GM18870 (cell line): ENCODE measurements around the gene ARRB1.

Experiments used
- ATAC-seq: cut with Tn5 transposase; IDR thresholded peaks from one replicate; pipeline ENCODE4 v1.9.1; 2021; ENCODE audit warnings: moderate library complexity; ENCODE audit not compliant: unreplicated experiment

The ARRB1 gene

DNA sequence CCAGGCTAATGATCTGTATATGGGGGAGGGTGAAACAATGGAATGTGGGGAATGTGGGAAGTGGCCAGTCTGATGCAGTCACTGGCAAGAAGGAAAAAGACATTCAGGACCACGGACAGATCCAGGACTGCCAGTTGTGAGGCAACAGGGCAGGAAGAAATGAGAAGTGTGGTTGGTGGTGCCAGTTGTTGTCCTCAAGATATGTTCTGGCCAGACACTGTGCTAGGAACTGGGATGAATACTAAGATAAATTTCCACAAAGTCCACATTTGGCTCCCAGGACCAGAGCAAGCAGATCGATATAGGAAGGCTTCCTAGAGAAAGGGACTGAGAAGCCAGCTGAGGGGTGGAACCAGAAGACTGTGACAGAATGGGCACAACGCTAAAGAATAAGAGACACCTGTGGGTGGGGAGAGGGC, 117.7 kb downstream of the ARRB1 start:
- no peak for ATAC-seq

DNA sequence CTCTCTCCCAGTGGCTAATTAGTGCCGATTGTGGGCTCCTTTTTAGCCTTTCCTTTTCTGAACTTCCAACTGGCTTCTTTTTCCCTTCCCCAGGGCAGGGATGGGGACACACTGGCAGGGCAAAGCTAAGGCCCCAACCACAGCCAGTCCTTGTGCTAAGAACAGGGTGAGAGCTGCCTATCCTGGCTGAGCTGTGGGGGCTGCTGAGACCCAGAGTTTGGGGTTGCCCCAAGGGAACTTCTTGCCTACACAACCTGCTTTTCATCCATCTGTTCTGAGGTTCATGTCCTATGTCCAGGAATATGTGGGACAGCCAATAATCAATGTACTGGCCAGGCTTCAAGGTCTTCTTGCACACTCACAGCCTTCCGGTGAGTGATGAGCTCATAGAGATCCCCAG, 120.8 kb downstream of the ARRB1 start:
- no peak for ATAC-seq

DNA sequence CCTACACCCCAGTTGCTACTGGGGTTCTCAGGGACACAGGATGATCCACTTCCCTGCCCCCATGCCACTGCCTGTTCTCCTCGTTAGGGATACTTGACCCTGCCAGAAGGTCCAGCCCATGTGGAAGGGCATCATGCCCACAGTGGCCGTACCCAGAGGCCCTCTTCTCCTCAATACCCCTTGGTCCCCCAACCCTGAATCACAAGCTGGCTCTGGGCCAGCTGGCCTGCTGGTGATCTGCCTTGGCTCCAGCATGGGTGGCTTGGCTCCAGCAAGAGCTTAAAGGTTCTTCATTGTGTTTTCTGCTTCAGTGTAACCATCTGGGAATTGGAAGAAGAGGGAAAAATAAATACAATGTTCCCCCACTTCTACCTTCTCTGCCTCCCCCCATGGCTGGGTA, 122.0 kb downstream of the ARRB1 start:
- no peak for ATAC-seq

DNA sequence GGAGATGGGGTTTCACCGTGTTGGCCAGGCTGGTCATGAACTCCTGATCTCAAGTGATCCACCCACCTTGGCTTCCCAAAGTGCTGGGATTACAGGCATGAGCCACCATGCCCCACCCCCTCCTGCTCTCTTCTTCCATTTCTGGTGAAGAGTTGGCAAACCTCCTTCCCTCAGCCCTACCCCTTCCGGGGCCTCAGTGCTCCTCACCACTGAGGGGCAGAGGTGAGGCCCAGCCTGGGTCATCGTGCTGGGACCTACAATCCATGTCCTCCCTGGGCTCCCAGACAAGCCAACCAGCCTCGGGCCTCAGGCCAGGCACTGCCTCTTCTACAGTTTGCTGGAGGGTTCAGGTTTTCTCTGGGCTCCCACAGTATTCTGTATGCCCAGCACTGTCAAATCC, 125.7 kb downstream of the ARRB1 start:
- ATAC-seq = no peak

DNA sequence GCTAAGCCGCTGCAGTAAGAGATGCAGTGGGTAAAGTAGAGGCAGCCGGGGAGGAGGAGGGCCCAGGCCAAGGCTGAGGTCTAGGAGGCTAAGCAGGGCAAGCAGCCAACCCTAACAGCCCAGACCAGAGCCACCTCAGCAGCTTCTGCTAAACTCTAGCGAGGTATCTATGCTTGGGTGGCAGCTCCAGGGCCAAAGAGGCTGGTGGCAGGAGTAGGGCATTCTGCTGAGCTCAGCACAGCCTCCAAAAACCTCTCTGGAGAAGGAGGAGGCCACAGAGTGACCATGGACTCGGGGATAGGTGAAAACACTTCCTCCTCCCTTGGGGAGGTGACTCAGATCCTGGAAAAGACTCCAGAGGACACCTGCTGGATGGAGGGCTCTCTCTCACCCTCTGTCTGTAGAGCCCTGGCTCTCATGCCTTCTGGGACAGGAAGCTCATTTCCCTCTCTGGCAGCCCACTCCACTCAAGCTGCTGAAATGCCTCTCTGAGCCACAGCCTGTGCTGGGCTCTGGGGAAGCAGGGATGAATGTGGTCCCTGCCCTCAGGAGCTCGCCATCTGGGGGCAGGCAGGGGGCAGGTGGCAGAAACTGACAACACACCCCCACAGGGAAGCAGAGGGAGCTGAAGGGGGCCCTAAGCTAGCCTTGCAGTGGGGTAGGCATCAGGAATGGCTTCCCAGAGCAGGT, 127.4 kb downstream of the ARRB1 start:
- ATAC-seq = no peak

DNA sequence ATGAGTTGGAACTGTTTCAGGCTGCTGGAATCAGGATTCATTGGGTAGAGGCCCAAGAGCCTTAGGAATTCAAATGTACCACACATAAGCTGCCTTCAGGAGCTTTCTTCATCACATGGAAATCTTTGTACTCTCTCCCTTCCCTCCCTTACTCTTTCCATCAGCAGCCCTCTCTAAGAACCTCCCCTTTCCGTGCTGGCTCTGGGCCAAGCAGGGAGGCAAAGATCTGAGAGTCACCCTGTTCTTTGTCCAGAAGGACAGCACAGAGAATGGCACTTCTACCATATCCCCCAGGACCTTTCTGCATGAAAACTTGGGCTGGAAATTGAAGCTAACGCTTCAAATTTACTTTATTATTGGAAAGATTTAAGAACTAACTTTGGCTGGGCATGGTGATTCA, 131.6 kb downstream of the ARRB1 start:
- no peak for ATAC-seq

DNA sequence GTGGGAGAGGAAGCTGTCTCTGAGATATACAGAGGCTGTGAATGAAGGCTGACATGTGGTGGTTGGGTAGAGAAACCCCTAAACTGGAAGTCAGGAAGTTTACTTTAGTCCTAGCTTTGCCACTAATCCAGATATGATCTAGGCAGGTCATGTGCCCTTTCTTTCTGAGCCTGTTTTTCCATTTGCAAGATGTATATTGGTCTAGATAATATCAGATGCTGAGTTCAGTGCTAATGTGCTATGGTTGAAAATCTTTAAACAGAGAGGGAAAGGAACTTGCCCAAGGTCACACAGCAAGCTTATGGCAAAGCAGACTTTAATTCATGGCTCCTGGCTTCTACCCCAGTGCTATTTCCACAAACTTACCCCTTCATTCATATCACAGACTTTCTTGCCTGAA, 136.6 kb downstream of the ARRB1 start:
- no peak for ATAC-seq

DNA sequence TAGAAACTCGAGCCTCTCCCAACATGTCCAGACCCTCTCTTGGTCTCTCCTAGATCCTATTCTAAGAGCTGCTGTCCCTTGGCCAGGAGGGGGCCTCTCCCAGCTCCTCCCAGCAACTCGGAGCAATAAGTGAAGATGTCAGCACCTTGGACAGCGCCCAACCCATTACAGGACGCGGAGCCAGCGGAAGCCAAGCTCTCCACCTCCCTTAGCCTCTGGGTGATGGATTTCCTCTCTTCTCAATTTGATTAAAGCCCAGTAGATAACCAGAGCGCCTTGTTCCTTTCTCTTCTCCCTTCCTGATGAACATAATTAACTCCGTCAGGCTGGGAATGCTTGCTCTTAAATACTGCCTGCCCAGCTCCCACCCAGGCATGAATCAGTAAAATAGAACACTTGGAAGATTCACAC, 137.0 kb downstream of the ARRB1 start:
- ATAC-seq = no peak
